Trophoblast cell (in vitro differentiated cells and primary cell): ENCODE measurements around the gene MAEA.
"Not testable (repeated sequence)": the region's sequence is repeated elsewhere in the genome, so short reads cannot be mapped to it uniquely, and the experiment has no call there.

Experiments
- DNase-seq, 2 donors: peaks; one replicate each; pipeline ENCODE4 v3.0.0-alpha.2; 2016
- H2AFZ ChIP-seq: 2 replicates; pipeline ENCODE4 v1.6.1; 2013; ENCODE audit warnings: low read length, moderate library complexity, mild to moderate bottlenecking; ENCODE audit not compliant: insufficient read depth, poor library complexity
- H2AK5ac ChIP-seq: 2 replicates; pipeline ENCODE4 v1.6.1; 2013; ENCODE audit warnings: mild to moderate bottlenecking, low read length
- H2BK120ac ChIP-seq: 2 replicates; pipeline ENCODE4 v1.6.1; 2013; ENCODE audit warnings: low read length, mild to moderate bottlenecking, moderate library complexity; ENCODE audit not compliant: insufficient read depth, poor library complexity
- H2BK12ac ChIP-seq: 2 replicates; pipeline ENCODE4 v1.6.1; 2013; ENCODE audit warnings: mild to moderate bottlenecking, low read length, moderate library complexity
- H2BK5ac ChIP-seq: 2 replicates; pipeline ENCODE4 v1.6.1; 2013; ENCODE audit warnings: low read length, low read depth, moderate library complexity, mild to moderate bottlenecking; ENCODE audit not compliant: poor library complexity
- H3K14ac ChIP-seq: 2 replicates; pipeline ENCODE4 v1.6.1; 2013; ENCODE audit warnings: mild to moderate bottlenecking, low read length
- H3K18ac ChIP-seq: 2 replicates; pipeline ENCODE4 v1.6.1; 2013; ENCODE audit warnings: mild to moderate bottlenecking, low read length
- H3K23ac ChIP-seq: 2 replicates; pipeline ENCODE4 v1.6.1; 2013; ENCODE audit warnings: low read length
- H3K27ac ChIP-seq: 2 replicates; pipeline ENCODE4 v1.5.1; 2013; ENCODE audit warnings: low read depth, mild to moderate bottlenecking, inconsistent platforms, low read length, moderate library complexity
- H3K27me3 ChIP-seq: 2 replicates; pipeline ENCODE4 v1.6.1; 2013; ENCODE audit warnings: inconsistent platforms, mild to moderate bottlenecking, low read length, moderate library complexity; ENCODE audit not compliant: insufficient read depth
- H3K36me3 ChIP-seq, 2 experiments: 1 replicate in 1 of 2; 2 replicates in 1 of 2; pipeline ENCODE4 v1.6.1; 2013; ENCODE audit warnings: low read length in 2 of 2, mild to moderate bottlenecking in 2 of 2, moderate library complexity in 1 of 2; ENCODE audit not compliant: insufficient read depth in 2 of 2, control insufficient read depth in 1 of 2
- H3K4ac ChIP-seq: 2 replicates; pipeline ENCODE4 v1.6.1; 2013; ENCODE audit warnings: low read depth, mild to moderate bottlenecking, low read length, moderate library complexity
- H3K4me1 ChIP-seq, 2 experiments: 1 replicate in 1 of 2; 2 replicates in 1 of 2; pipeline ENCODE4 v1.6.1; 2013; ENCODE audit warnings: low read length in 2 of 2, mild to moderate bottlenecking in 2 of 2, moderate library complexity in 1 of 2; ENCODE audit not compliant: insufficient read depth in 2 of 2, control insufficient read depth in 1 of 2
- H3K4me2 ChIP-seq: 2 replicates; pipeline ENCODE4 v1.6.1; 2013; ENCODE audit warnings: inconsistent platforms, mild to moderate bottlenecking, low read length, moderate library complexity
- H3K4me3 ChIP-seq: 2 replicates; pipeline ENCODE4 v1.5.1; 2013; ENCODE audit warnings: mild to moderate bottlenecking, low read depth, low read length, inconsistent platforms
- H3K79me1 ChIP-seq: one replicate; pipeline ENCODE4 v1.6.1; 2013; ENCODE audit warnings: low read length
- H3K79me2 ChIP-seq: 2 replicates; pipeline ENCODE4 v1.6.1; 2013; ENCODE audit warnings: low read length, mild to moderate bottlenecking; ENCODE audit not compliant: control insufficient read depth, insufficient read depth, poor library complexity
- H3K9ac ChIP-seq: 2 replicates; pipeline ENCODE4 v1.6.1; 2013; ENCODE audit warnings: mild to moderate bottlenecking, low read length
- H3K9me3 ChIP-seq: 2 replicates; pipeline ENCODE4 v1.6.1; 2013; ENCODE audit warnings: low read depth, mild to moderate bottlenecking, control low read depth, inconsistent platforms, low read length; ENCODE audit not compliant: insufficient read depth
- H4K12ac ChIP-seq: 2 replicates; pipeline ENCODE4 v1.6.1; 2013; ENCODE audit warnings: low read depth, mild to moderate bottlenecking, low read length, moderate library complexity
- H4K8ac ChIP-seq: 2 replicates; pipeline ENCODE4 v1.6.1; 2013; ENCODE audit warnings: low read depth, mild to moderate bottlenecking, low read length, moderate library complexity
- H4K91ac ChIP-seq: one replicate; pipeline ENCODE4 v1.6.1; 2013; ENCODE audit warnings: low read depth, mild to moderate bottlenecking, low read length, moderate library complexity
- WGBS: extraction: QIAGEN DNeasy Blood & Tissue Kit; methylation state at CpG from one replicate; pipeline ENCODE4 v1.1.7; 2013; ENCODE audit warnings: missing lambda C conversion rate; ENCODE audit not compliant: insufficient read length, insufficient coverage; ENCODE audit errors: extremely low coverage; 5-methylcytosine and 5-hydroxymethylcytosine counted together

The MAEA gene

DNA sequence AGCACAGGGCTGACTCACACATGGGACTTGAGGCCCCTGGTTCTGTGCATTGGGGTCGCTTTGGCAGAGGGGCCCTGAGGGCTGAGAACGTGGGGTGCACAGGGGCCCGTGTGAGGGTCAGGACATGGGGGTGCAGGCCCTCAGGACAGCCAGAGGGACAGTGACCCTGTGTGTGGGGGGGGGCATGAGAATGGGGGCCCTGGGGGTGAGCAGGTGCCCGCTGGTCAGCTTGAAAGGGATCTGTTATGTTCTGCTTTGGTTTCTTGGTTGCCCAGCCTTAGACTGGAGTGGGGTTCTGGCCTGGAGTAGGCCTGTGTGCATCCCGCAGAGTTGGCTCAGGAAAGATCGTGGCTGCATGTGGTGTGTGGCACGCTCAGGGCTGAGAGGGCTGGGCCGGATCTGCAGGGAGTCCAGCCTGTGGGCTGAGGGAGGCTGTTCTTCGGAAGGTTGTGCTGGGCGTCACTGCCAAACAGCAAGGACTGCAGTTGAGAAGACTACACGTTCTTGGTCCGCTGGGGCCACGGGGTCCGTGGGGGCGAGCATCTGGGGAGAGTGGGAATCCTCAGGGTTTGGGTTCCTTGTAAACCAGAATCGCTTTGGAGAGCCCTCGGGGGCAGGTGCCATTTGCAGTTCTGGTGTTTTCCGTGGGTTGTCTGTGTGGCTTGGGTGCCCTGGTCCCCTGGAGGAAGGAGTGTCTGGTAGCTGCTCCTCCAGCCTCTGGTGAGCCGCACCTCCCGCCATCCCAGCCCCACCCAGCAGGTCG, 42.1 kb downstream of the MAEA start:
- Histone ChIP-seq H4K91ac (no peak overlapping the region), H2AK5ac (no peak overlapping the region), H4K8ac (no peak overlapping the region), H3K14ac (no peak overlapping the region), H3K9ac (no peak overlapping the region), H4K12ac (peak overlapping the region; percentile 46), H3K79me2 (no peaks in the 10 kb centered on the region), H2BK120ac (no peak overlapping the region), H3K9me3 (peaks cover 5% of the 10 kb centered on the region), H2AFZ (no peak overlapping the region), H2BK5ac (no peak overlapping the region), H3K27ac (no peak overlapping the region), H3K4ac (peak overlapping the region; percentile 25), H3K4me1 (no peaks in the 10 kb centered on the region), H3K4me3 (peak overlapping the region; percentile 22), H3K79me1 (no peaks in the 10 kb centered on the region), H3K18ac (no peak overlapping the region), H3K36me3 (peaks cover 76 to 77% of the 10 kb centered on the region in 2 experiments), H2BK12ac (no peak overlapping the region), H3K4me2 (no peak overlapping the region), H3K27me3 (no peaks in the 10 kb centered on the region), H3K23ac (no peak overlapping the region)
- no peak for DNase-seq
- no CpG with 5 or more reads among the region's 21 CpGs for WGBS

DNA sequence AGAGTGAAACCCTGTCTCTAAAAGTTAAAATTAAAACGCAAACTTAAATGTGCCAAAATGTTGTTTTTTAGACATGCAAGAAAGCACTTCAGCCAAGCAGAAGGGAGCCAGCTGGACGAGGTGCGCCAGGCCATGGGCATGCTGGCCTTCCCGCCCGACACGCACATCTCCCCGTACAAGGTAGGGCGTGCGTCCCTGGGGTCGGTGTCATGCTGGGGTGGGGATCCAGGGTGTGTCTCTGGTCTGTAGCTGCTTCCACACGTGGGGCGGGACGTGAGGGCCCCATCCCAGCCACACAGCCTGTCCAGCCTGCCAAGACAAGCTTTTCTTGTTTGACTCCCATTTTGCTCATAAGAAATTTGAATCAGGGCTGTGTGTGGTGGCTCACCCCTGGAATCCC, 43.0 kb downstream of the MAEA start:
- WGBS: no CpG with 5 or more reads among the region's 13 CpGs
- no peak overlapping the region for H2AK5ac ChIP-seq
- H2BK5ac ChIP-seq: no peak overlapping the region
- no peak overlapping the region for H3K14ac ChIP-seq
- no peak for DNase-seq
- peaks cover 76 to 77% of the 10 kb centered on the region in 2 experiments for H3K36me3 ChIP-seq
- H3K27me3 ChIP-seq: no peaks in the 10 kb centered on the region
- no peak overlapping the region for H3K18ac ChIP-seq
- no peak overlapping the region for H3K4me3 ChIP-seq
- no peak overlapping the region for H3K9ac ChIP-seq
- no peak overlapping the region for H2BK120ac ChIP-seq
- H3K23ac ChIP-seq: no peak overlapping the region
- no peaks in the 10 kb centered on the region for H3K4me1 ChIP-seq
- H2BK12ac ChIP-seq: no peak overlapping the region
- no peak overlapping the region for H3K4me2 ChIP-seq
- H3K79me2 ChIP-seq: no peaks in the 10 kb centered on the region
- no peaks in the 10 kb centered on the region for H3K79me1 ChIP-seq
- no peak overlapping the region for H4K12ac ChIP-seq
- no peak overlapping the region for H2AFZ ChIP-seq
- H3K9me3 ChIP-seq: peaks cover 5% of the 10 kb centered on the region
- no peak overlapping the region for H3K4ac ChIP-seq
- no peak overlapping the region for H3K27ac ChIP-seq
- no peak overlapping the region for H4K8ac ChIP-seq
- H4K91ac ChIP-seq: no peak overlapping the region

DNA sequence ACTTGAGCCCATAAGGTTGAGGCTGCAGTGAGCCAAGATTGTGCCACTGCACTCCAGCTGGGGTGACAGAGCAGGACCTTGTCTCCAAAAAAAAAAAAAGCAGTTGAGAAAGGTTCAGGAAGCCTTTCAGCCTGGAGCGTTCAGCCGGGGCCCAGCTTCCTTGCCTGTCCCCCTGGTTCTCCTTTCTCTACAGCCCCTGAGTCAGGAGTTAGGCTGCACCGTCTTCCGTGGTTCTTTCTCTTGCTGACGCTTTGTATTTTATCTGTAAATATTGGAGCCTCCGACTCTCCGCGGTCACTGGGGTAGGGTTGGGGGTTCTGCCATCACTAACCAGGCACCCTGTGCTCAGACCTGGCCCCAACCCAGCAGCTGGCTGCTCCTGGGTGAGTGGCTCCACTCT, 43.6 kb downstream of the MAEA start:
- Histone ChIP-seq H3K79me1 (no peaks in the 10 kb centered on the region), H3K4me1 (no peaks in the 10 kb centered on the region), H3K36me3 (peaks cover 76 to 77% of the 10 kb centered on the region in 2 experiments), H3K4me2 (no peak overlapping the region), H3K23ac (no peak overlapping the region), H3K9me3 (peaks cover 5% of the 10 kb centered on the region), H4K12ac (no peak overlapping the region), H3K4me3 (no peak overlapping the region), H3K14ac (no peak overlapping the region), H2BK5ac (no peak overlapping the region), H2BK12ac (no peak overlapping the region), H3K9ac (no peak overlapping the region), H3K18ac (no peak overlapping the region), H3K27ac (no peak overlapping the region), H4K8ac (no peak overlapping the region), H4K91ac (no peak overlapping the region), H3K79me2 (no peaks in the 10 kb centered on the region), H3K4ac (no peak overlapping the region), H2BK120ac (no peak overlapping the region), H3K27me3 (no peaks in the 10 kb centered on the region), H2AK5ac (no peak overlapping the region), H2AFZ (no peak overlapping the region)
- no peak for DNase-seq
- WGBS: no CpG with 5 or more reads among the region's 8 CpGs

DNA sequence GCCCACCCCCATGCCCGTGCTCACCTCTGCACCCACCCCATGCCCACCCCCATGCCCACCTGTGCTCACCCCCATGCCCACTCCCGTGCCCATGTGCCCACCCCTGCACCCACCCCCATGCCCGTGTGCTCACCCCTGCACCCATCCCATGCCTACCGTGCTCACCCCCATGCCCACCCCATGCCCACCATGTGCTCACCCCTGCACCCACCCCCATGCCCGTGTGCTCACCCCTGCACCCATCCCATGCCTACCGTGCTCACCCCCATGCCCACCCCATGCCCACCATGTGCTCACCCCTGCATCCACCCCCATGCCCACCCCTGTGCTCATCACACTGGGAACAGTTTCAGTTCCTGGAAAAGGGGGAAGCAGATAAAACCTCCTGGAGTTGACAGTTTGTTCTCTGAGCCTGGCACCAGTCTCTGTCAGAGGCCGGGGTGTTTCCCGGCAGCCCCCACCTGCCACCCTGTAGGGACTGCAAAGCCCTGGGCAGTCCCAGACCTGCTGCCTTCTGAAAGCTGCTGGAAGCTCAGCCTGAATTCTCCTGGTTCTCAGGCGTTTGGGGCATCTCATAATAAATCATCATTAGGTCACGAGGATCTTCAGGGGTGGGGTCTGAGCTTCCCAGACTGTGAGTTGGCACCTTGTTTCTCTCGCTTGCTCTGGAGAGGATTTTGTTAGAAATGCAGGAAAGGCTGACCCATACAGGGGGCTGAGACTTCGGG, 44.3 kb downstream of the MAEA start:
- not testable (repeated sequence) for H3K4me2 ChIP-seq, H3K4ac ChIP-seq, H3K4me3 ChIP-seq, H4K8ac ChIP-seq, H2AFZ ChIP-seq, H2BK12ac ChIP-seq, H3K4me1 ChIP-seq, H3K23ac ChIP-seq, H4K91ac ChIP-seq, H3K27ac ChIP-seq, H3K9ac ChIP-seq, H2BK120ac ChIP-seq, H3K79me1 ChIP-seq, H4K12ac ChIP-seq, H3K14ac ChIP-seq, H2BK5ac ChIP-seq, H2AK5ac ChIP-seq, H3K9me3 ChIP-seq, H3K27me3 ChIP-seq, DNase-seq, H3K18ac ChIP-seq, H3K79me2 ChIP-seq
- WGBS: no CpG with 5 or more reads among the region's 12 CpGs
- peaks cover 76 to 77% of the 10 kb centered on the region in 2 experiments for H3K36me3 ChIP-seq
